ENCODE measurements around the gene SNX5. TPM values are rescaled to one million over a fixed set of nuclear protein-coding genes. Genes with fewer than 3 reads are reported as not detected.
A peak's percentile ranks its signal among the peaks of the same experiment; 100 is the strongest.

Gene SNX5
- total RNA-seq, 1 donor = 93.7 TPM

GRCh38 chr20:17939622-17940223, 28.9 kb downstream of the SNX5 start:
- Histone ChIP-seq H2AFZ (ENCODE audit: low read length) (no peak overlapping the region), H4K20me1 (ENCODE audit: insufficient read depth, low read length) (peaks cover 2% of the 10 kb centered on the region), H3K79me2 (ENCODE audit: insufficient read depth, low read length) (no peaks in the 10 kb centered on the region), H3K4me2 (ENCODE audit: insufficient read depth, low read length) (peak overlapping the region; percentile 14), H3K27ac (ENCODE audit: low read depth, low read length) (peak overlapping the region; percentile 15), H3K36me3 (ENCODE audit: insufficient read depth, low read length) (peaks cover 43% of the 10 kb centered on the region), H3K4me3 (ENCODE audit: insufficient read depth, low read length) (no peak overlapping the region), H3K4me1 (ENCODE audit: insufficient read depth, low read length) (peaks cover 42% of the 10 kb centered on the region), H3K9me3 (ENCODE audit: low read depth, low read length) (no peaks in the 10 kb centered on the region), H3K27me3 (ENCODE audit: insufficient read depth, low read length) (no peaks in the 10 kb centered on the region)
- DNase-seq (ENCODE audit: insufficient read length, low spot score, missing footprints) = peak; percentile 43
- TF ChIP-seq CTCF (IDR thresholded peaks at IDR 0.05; ENCODE audit: extremely low read depth, low read depth, low read length) = no peak

- Histone ChIP-seq H3K27me3 (ENCODE audit: insufficient read depth, low read length) (no peaks in the 10 kb centered on the region), H3K4me2 (ENCODE audit: insufficient read depth, low read length) (peak overlapping the region; percentile 14), H3K4me3 (ENCODE audit: insufficient read depth, low read length) (no peak overlapping the region), H2AFZ (ENCODE audit: low read length) (peak overlapping the region; percentile 44), H3K4me1 (ENCODE audit: insufficient read depth, low read length) (peaks cover 49% of the 10 kb centered on the region), H3K79me2 (ENCODE audit: insufficient read depth, low read length) (no peaks in the 10 kb centered on the region), H4K20me1 (ENCODE audit: insufficient read depth, low read length) (peaks cover 2% of the 10 kb centered on the region), H3K27ac (ENCODE audit: low read depth, low read length) (peak overlapping the region; percentile 15), H3K9me3 (ENCODE audit: low read depth, low read length) (no peaks in the 10 kb centered on the region), H3K36me3 (ENCODE audit: insufficient read depth, low read length) (peaks cover 39% of the 10 kb centered on the region)
- TF ChIP-seq CTCF (IDR thresholded peaks at IDR 0.05; ENCODE audit: extremely low read depth, low read depth, low read length) = peak; percentile 96
- peak; percentile 89 for DNase-seq (ENCODE audit: insufficient read length, low spot score, missing footprints)
Measured at GRCh38 chr20:17938871-17939619, 29.5 kb downstream of the SNX5 start.

GRCh38 chr20:17936761-17937732, 31.5 kb downstream of the SNX5 start:
- peaks cover 2% of the 10 kb centered on the region for H4K20me1 ChIP-seq (ENCODE audit: insufficient read depth, low read length)
- no peak for TF ChIP-seq CTCF (IDR thresholded peaks at IDR 0.05; ENCODE audit: extremely low read depth, low read depth, low read length)
- H2AFZ ChIP-seq (ENCODE audit: low read length) = no peak overlapping the region
- H3K27me3 ChIP-seq (ENCODE audit: insufficient read depth, low read length) = no peaks in the 10 kb centered on the region
- peaks cover 57% of the 10 kb centered on the region for H3K4me1 ChIP-seq (ENCODE audit: insufficient read depth, low read length)
- H3K36me3 ChIP-seq (ENCODE audit: insufficient read depth, low read length) = peaks cover 19% of the 10 kb centered on the region
- no peaks in the 10 kb centered on the region for H3K9me3 ChIP-seq (ENCODE audit: low read depth, low read length)
- peak; percentile 94 for DNase-seq (ENCODE audit: insufficient read length, low spot score, missing footprints)
- no peaks in the 10 kb centered on the region for H3K79me2 ChIP-seq (ENCODE audit: insufficient read depth, low read length)
- H3K27ac ChIP-seq (ENCODE audit: low read depth, low read length) = peak overlapping the region; percentile 72
- H3K4me2 ChIP-seq (ENCODE audit: insufficient read depth, low read length) = peak overlapping the region; percentile 77
- peak overlapping the region; percentile 46 for H3K4me3 ChIP-seq (ENCODE audit: insufficient read depth, low read length)
